Middle frontal gyrus (tissue), 1 donor: Measurements from ENCODE around the gene MAML2.

Source experiments
- DNase-seq: peaks from one replicate; pipeline ENCODE4 v3.0.0-alpha.2; 2015; ENCODE audit warnings: low spot score; ENCODE audit errors: extremely low spot score

Gene MAML2

GRCh38 chr11:96159968-96160367, 183.0 kb downstream of the MAML2 start:
- no peak for DNase-seq

- no peak for DNase-seq
These were observed 184.9 kb downstream of the MAML2 start for GRCh38 chr11:96158126-96158525.

- no peak for DNase-seq
These were observed 185.5 kb downstream of the MAML2 start for GRCh38 chr11:96157517-96157873.

GRCh38 chr11:96156379-96156722, 186.6 kb downstream of the MAML2 start:
- no peak for DNase-seq

GRCh38 chr11:96155627-96156378, 187.2 kb downstream of the MAML2 start:
- no peak for DNase-seq

GRCh38 chr11:96154802-96155520, 188.0 kb downstream of the MAML2 start:
- DNase-seq: no peak

- no peak for DNase-seq
These were observed 190.4 kb downstream of the MAML2 start for GRCh38 chr11:96152623-96153022.

- no peak for DNase-seq
These were observed 191.5 kb downstream of the MAML2 start for GRCh38 chr11:96151501-96151900.

- DNase-seq: no peak
These were observed 192.4 kb downstream of the MAML2 start for GRCh38 chr11:96150609-96151008.

GRCh38 chr11:96149743-96150555, 193.0 kb downstream of the MAML2 start:
- no peak for DNase-seq

GRCh38 chr11:96147906-96148486, 195.0 kb downstream of the MAML2 start:
- no peak for DNase-seq

GRCh38 chr11:96147186-96147585, 195.8 kb downstream of the MAML2 start:
- no peak for DNase-seq

- DNase-seq: no peak
These were observed 196.2 kb downstream of the MAML2 start for GRCh38 chr11:96146765-96147164.

- DNase-seq: no peak
These were observed 197.8 kb downstream of the MAML2 start for GRCh38 chr11:96145163-96145585.

- no peak for DNase-seq
These were observed 198.4 kb downstream of the MAML2 start for GRCh38 chr11:96144553-96144952.

GRCh38 chr11:96143041-96143521, 199.9 kb downstream of the MAML2 start:
- peak; percentile 24 for DNase-seq

- DNase-seq: no peak
These were observed 201.4 kb downstream of the MAML2 start for GRCh38 chr11:96141626-96142025.

GRCh38 chr11:96139691-96140090, 203.3 kb downstream of the MAML2 start:
- DNase-seq: no peak

GRCh38 chr11:96137373-96137772, 205.6 kb downstream of the MAML2 start:
- no peak for DNase-seq

GRCh38 chr11:96136613-96137298, 206.2 kb downstream of the MAML2 start:
- DNase-seq: no peak

- no peak for DNase-seq
These were observed 208.4 kb downstream of the MAML2 start for GRCh38 chr11:96134602-96135001.
